ENCODE data around the gene GALC. TPM values are rescaled to one million over a fixed set of nuclear protein-coding genes. Genes with fewer than 3 reads are reported as not detected.

GALC gene
- total RNA-seq, 4 donors from 2014 or later: 30.9 to 68.5 (median 43.3) TPM

GRCh38 chr14:87989956-87990299 is 3.1 kb downstream of the GALC start:
- WGBS, 2 donors: 96 to 97% methylated on average over 2 of the region's 2 CpGs
- Histone ChIP-seq H3K36me3 (no peaks in the 10 kb centered on the region), H3K4me3 (replicated peaks in 1 of 3) (no peak overlapping the region), H3K4me1 (peaks cover 0 to 10% of the 10 kb centered on the region in 2 donors), H3K9me3 (no peaks in the 10 kb centered on the region), H3K27ac (no peak overlapping the region), H3K27me3 (no peaks in the 10 kb centered on the region)
- TF ChIP-seq CTCF (IDR thresholded peaks at IDR 0.05): no peak
- no peak for TF ChIP-seq POLR2A (IDR thresholded peaks at IDR 0.05)
- no peak for DNase-seq
- intact Hi-C loops (cut with DNase I): no loop called here

- peaks cover 0 to 10% of the 10 kb centered on the region in 2 donors for H3K4me1 ChIP-seq
- H3K4me3 ChIP-seq (replicated peaks in 1 of 3): no peak overlapping the region
- WGBS, 2 donors: 86 to 97% methylated on average over 5 of the region's 5 CpGs
- no peaks in the 10 kb centered on the region for H3K9me3 ChIP-seq
- no peaks in the 10 kb centered on the region for H3K36me3 ChIP-seq
- intact Hi-C loops (cut with DNase I): no loop called here
- no peaks in the 10 kb centered on the region for H3K27me3 ChIP-seq
- TF ChIP-seq CTCF (IDR thresholded peaks at IDR 0.05): no peak
- TF ChIP-seq POLR2A (IDR thresholded peaks at IDR 0.05): no peak
- no peak overlapping the region for H3K27ac ChIP-seq
- no peak for DNase-seq
Measured at GRCh38 chr14:87989221-87989955, 3.6 kb downstream of the GALC start.

- Histone ChIP-seq H3K4me3 (replicated peaks in 1 of 3) (no peak overlapping the region), H3K27me3 (no peaks in the 10 kb centered on the region), H3K27ac (no peak overlapping the region), H3K9me3 (no peaks in the 10 kb centered on the region), H3K36me3 (peaks cover 0 to 3% of the 10 kb centered on the region in 2 donors), H3K4me1 (no peaks in the 10 kb centered on the region)
- WGBS, 2 donors: 93 to 100% methylated on average over 1 of the region's 1 CpG
- DNase-seq: no peak
- intact Hi-C loops (cut with DNase I): no loop called here
- no peak for TF ChIP-seq POLR2A (IDR thresholded peaks at IDR 0.05)
- no peak for TF ChIP-seq CTCF (IDR thresholded peaks at IDR 0.05)
Measured at GRCh38 chr14:87979689-87980088, 13.3 kb downstream of the GALC start.

- DNase-seq: no peak
- Histone ChIP-seq H3K27me3 (no peaks in the 10 kb centered on the region), H3K36me3 (peaks cover 0 to 2% of the 10 kb centered on the region in 2 donors), H3K4me1 (no peaks in the 10 kb centered on the region), H3K27ac (no peak overlapping the region), H3K9me3 (no peaks in the 10 kb centered on the region), H3K4me3 (replicated peaks in 1 of 3) (no peak overlapping the region)
- TF ChIP-seq POLR2A (IDR thresholded peaks at IDR 0.05): no peak
- no peak for TF ChIP-seq CTCF (IDR thresholded peaks at IDR 0.05)
- intact Hi-C loops (cut with DNase I): no loop called here
Measured at GRCh38 chr14:87975636-87976035, 17.3 kb downstream of the GALC start.

- TF ChIP-seq POLR2A (IDR thresholded peaks at IDR 0.05) (no peak), CTCF (IDR thresholded peaks at IDR 0.05) (no peak)
- no peak overlapping the region for H3K27ac ChIP-seq
- peaks cover 0 to 6% of the 10 kb centered on the region in 2 donors for H3K36me3 ChIP-seq
- H3K4me3 ChIP-seq (replicated peaks in 1 of 3): no peak overlapping the region
- no peaks in the 10 kb centered on the region for H3K9me3 ChIP-seq
- no peak for DNase-seq
- intact Hi-C loops (cut with DNase I): no loop called here
- H3K4me1 ChIP-seq: no peaks in the 10 kb centered on the region
- no peaks in the 10 kb centered on the region for H3K27me3 ChIP-seq
- WGBS, 2 donors: 79 to 94% methylated on average over 2 of the region's 2 CpGs
Measured at GRCh38 chr14:87971010-87971409, 22.0 kb downstream of the GALC start.

Data from thyroid gland (tissue), 4 donors.